OCI-LY3 (cell line): ENCODE measurements around the gene NT5C2.

ENCODE experiments used
- H2AFZ ChIP-seq: fragments of 200-600, 300-600 bp; shearing (Covaris generic); 2 replicates; pipeline ENCODE4 v1.6.0; 2014; ENCODE audit warnings: antibody characterized with exemption, low read depth, low read length
- H3K27ac ChIP-seq: fragments of 200-600, 300-600 bp; sonication (generic); 2 replicates; pipeline ENCODE4 v1.5.1; 2014; ENCODE audit warnings: mild to moderate bottlenecking, low read length, moderate library complexity, mixed read lengths
- H3K27me3 ChIP-seq: fragments of 200-600, 300-600 bp; sonication (generic); 2 replicates; pipeline ENCODE4 v1.6.1; 2014; ENCODE audit warnings: low read depth, low read length, mixed read lengths
- H3K36me3 ChIP-seq: fragments of 200-600, 300-600 bp; sonication (generic); replicated peaks from 2 replicates; pipeline ENCODE3; 2014; ENCODE audit warnings: low read depth, low read length, mixed read lengths
- H3K4me1 ChIP-seq: fragments of 300-600, 200-600 bp; sonication (generic); 2 replicates; pipeline ENCODE4 v1.6.1; 2014; ENCODE audit warnings: low read length, mixed read lengths
- H3K4me2 ChIP-seq: fragments of 200-600, 300-600 bp; sonication (generic); 2 replicates; pipeline ENCODE4 v1.6.1; 2014; ENCODE audit warnings: low read length, mixed read lengths
- H3K4me3 ChIP-seq: fragments of 300-600, 200-600 bp; sonication (generic); 2 replicates; pipeline ENCODE4 v1.5.1; 2014; ENCODE audit warnings: antibody characterized with exemption, mild to moderate bottlenecking, low read length, moderate library complexity
- H3K79me2 ChIP-seq: fragments of 300-600, 200-600 bp; shearing (Covaris generic); 2 replicates; pipeline ENCODE4 v1.6.1; 2014; ENCODE audit warnings: mild to moderate bottlenecking, low read length, mixed read lengths
- H3K9ac ChIP-seq: fragments of 300-600, 200-600 bp; shearing (Covaris generic); 2 replicates; pipeline ENCODE4 v1.6.0; 2014; ENCODE audit warnings: mild to moderate bottlenecking, low read length, moderate library complexity
- H3K9me3 ChIP-seq: fragments of 200-600, 300-600 bp; shearing (Covaris generic); 2 replicates; pipeline ENCODE4 v1.6.1; 2014; ENCODE audit warnings: low read length, mixed read lengths; ENCODE audit not compliant: insufficient read depth
- H4K20me1 ChIP-seq: fragments of 200-600, 300-600 bp; sonication (generic); 2 replicates; pipeline ENCODE4 v1.6.1; 2016; ENCODE audit warnings: low read length, mixed read lengths; ENCODE audit not compliant: insufficient read depth
- EZH2phosphoT487 ChIP-seq: fragments of 200-600 bp; shearing (Covaris generic); IDR thresholded peaks from 2 replicates; pipeline ENCODE4 v1.6.1; 2018; ENCODE audit warnings: antibody characterized with exemption, mixed run types, low read depth
- TF ChIP-seq, protein P1 (sequence below): fragments of 200-600, 300-600 bp; sonication (generic); IDR thresholded peaks from 2 replicates; pipeline ENCODE4 v1.5.1; 2014; ENCODE audit warnings: antibody characterized with exemption, low read length, low read depth

NT5C2 gene

DNA sequence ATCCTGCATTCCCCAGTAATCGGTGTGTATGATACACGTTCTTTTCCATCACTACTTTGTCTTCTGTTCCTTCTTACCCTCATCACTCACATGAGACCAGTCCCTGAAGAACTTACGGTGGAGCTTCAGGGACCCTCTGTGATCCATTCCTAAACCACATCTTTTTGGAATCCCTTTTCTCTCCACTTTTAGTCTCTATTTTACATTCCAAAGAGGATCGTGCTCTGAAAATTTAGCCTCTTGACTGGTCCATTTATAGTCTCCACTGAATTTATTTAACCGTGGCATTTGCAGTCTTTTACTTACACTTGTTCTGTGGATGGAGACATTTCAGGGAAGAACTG lies 109.1 kb downstream of the NT5C2 start:
- H3K27ac ChIP-seq, result no peak overlapping the region
- H3K4me3 ChIP-seq, result no peak overlapping the region
- no peak overlapping the region for H2AFZ ChIP-seq
- H4K20me1 ChIP-seq, result no peaks in the 10 kb centered on the region
- H3K79me2 ChIP-seq, result no peaks in the 10 kb centered on the region
- no peak overlapping the region for H3K4me2 ChIP-seq
- TF ChIP-seq EZH2phosphoT487, result no peak
- TF ChIP-seq, protein P1, sequence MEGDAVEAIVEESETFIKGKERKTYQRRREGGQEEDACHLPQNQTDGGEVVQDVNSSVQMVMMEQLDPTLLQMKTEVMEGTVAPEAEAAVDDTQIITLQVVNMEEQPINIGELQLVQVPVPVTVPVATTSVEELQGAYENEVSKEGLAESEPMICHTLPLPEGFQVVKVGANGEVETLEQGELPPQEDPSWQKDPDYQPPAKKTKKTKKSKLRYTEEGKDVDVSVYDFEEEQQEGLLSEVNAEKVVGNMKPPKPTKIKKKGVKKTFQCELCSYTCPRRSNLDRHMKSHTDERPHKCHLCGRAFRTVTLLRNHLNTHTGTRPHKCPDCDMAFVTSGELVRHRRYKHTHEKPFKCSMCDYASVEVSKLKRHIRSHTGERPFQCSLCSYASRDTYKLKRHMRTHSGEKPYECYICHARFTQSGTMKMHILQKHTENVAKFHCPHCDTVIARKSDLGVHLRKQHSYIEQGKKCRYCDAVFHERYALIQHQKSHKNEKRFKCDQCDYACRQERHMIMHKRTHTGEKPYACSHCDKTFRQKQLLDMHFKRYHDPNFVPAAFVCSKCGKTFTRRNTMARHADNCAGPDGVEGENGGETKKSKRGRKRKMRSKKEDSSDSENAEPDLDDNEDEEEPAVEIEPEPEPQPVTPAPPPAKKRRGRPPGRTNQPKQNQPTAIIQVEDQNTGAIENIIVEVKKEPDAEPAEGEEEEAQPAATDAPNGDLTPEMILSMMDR, result no peak
- no peaks in the 10 kb centered on the region for H3K27me3 ChIP-seq
- H3K36me3 ChIP-seq, result peaks cover 1% of the 10 kb centered on the region
- no peaks in the 10 kb centered on the region for H3K9me3 ChIP-seq
- H3K4me1 ChIP-seq, result no peaks in the 10 kb centered on the region
- H3K9ac ChIP-seq, result no peak overlapping the region

DNA sequence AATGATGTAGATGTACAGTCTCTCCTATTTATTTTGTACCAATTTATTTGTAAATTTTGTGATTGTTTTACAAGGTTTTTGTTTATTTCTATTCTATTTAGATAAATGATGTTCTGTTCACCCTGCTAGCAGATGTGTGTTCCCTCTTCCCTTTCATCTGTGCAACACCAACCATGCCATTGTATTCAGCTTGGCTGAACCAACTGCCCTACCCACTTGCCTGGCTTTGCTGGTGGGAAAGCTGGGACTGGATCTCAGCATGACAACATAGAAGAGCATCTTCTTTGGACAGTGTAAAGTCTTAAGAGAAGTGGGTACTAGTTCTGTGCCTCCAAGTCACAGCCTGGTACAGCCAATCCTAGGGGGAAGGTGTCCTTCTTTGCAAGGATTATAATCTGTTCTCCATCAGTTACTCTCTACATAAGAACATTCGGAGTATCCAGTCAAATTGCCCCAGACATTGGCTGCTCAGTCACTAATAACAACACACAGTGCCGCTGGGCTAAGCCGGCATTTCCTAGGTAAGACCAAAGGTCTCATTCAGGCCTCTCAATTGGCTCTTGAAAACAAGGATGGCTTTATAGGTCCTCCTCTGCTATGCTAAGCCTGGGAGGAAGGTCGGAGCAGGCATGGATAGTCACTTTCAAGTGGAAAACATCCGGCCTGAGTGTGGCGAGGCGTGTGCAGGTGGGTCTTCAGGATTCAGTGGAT lies 109.7 kb downstream of the NT5C2 start:
- no peaks in the 10 kb centered on the region for H3K36me3 ChIP-seq
- H3K9me3 ChIP-seq, result no peaks in the 10 kb centered on the region

DNA sequence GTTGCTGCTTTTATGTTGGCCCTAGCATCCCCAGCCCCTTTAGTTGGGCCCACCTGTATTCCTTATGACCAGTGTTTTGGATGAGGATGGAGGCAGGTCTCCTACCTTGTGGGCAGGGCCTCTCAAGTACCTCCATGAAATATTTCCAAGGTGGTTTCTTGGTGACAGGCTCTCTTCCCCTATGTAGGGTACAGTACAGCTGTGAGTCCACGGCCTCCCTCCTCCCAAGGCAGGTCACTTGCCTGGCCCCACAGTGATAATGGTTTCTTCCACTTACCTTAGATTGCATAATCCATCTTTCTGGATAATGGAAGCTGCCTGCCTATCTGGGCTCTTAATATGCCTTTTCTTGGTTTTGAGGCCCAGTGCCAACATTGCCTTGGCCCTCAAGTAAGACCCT lies 110.4 kb downstream of the NT5C2 start:
- Histone ChIP-seq H3K4me2 (no peak overlapping the region), H3K4me3 (no peak overlapping the region), H3K4me1 (no peaks in the 10 kb centered on the region), H3K27me3 (no peaks in the 10 kb centered on the region), H3K79me2 (no peaks in the 10 kb centered on the region), H2AFZ (no peak overlapping the region), H4K20me1 (no peaks in the 10 kb centered on the region), H3K9me3 (no peaks in the 10 kb centered on the region), H3K27ac (no peak overlapping the region), H3K9ac (no peak overlapping the region), H3K36me3 (no peaks in the 10 kb centered on the region)
- TF ChIP-seq EZH2phosphoT487, result no peak
- TF ChIP-seq, protein P1, result no peak

More for the DNA sequence above, 109.7 kb downstream of the NT5C2 start:
- H3K9ac ChIP-seq, result no peak overlapping the region
- no peak overlapping the region for H2AFZ ChIP-seq
- H3K4me3 ChIP-seq, result no peak overlapping the region
- H3K4me1 ChIP-seq, result no peaks in the 10 kb centered on the region
- H3K27ac ChIP-seq, result no peak overlapping the region
- H4K20me1 ChIP-seq, result no peaks in the 10 kb centered on the region
- no peaks in the 10 kb centered on the region for H3K27me3 ChIP-seq
- TF ChIP-seq, protein P1, result no peak
- TF ChIP-seq EZH2phosphoT487, result no peak
- no peak overlapping the region for H3K4me2 ChIP-seq
- H3K79me2 ChIP-seq, result no peaks in the 10 kb centered on the region

DNA sequence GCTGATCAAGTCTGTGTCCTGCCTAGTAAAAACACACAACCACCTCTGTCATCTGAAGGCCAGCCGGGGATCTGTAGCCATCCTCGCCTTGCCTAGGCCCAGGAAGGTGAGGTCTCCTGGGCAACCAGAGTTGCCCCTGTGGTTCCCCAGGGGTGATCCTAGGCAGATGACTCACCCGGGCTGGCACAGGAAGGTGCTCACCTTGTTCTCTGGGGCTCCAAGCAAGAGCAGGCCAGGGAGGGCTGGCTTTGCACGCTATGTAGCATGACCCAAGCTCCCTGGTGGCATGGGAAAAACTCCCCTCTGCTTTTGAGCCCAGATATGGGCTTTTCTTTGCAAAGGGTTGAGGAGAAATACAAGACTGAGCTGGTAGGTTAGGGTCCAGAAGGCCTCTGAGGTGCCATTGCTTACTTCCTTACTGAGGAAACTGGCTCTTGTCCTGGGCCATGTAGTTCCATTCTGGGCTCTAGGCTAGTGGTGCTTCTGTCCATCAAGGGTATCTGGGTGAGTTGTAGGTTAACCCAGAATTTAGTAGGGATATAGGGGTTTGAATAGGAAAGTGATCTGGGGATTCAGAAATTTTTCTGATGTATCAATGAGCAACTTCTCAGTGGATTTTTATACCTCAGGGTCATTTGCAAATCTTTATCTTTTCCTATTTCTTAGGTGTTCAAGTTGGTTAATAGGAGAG lies 112.0 kb downstream of the NT5C2 start:
- Histone ChIP-seq H3K9ac (no peak overlapping the region), H3K4me3 (no peak overlapping the region), H3K4me2 (no peak overlapping the region), H3K9me3 (no peaks in the 10 kb centered on the region), H3K79me2 (no peaks in the 10 kb centered on the region), H2AFZ (no peak overlapping the region), H3K36me3 (no peaks in the 10 kb centered on the region), H4K20me1 (no peaks in the 10 kb centered on the region), H3K27me3 (no peaks in the 10 kb centered on the region), H3K4me1 (no peaks in the 10 kb centered on the region), H3K27ac (no peak overlapping the region)
- no peak for TF ChIP-seq EZH2phosphoT487
- TF ChIP-seq, protein P1, result no peak
